ENCODE results near the gene ZDHHC16. TPM values are rescaled to one million over a fixed set of nuclear protein-coding genes. Genes with fewer than 3 reads are reported as not detected.

The ZDHHC16 gene
- total RNA-seq, 1 donor from 2014 or later: 64.9 TPM

DNA sequence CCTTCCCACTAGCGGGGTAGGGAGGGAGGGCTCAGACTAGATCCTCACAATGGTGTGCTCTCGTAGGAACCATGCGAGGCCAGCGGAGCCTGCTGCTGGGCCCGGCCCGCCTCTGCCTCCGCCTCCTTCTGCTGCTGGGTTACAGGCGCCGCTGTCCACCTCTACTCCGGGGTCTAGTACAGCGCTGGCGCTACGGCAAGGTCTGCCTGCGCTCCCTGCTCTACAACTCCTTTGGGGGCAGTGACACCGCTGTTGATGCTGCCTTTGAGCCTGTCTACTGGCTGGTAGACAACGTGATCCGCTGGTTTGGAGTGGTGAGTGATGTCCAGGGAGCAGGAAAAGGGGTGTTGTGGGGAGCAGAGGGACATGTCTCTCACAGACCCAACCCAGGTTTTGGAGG is 5.6 kb downstream of the ZDHHC16 start:
- Mint-ChIP-seq H3K27ac (no peak overlapping the region), H3K4me1 (ENCODE audit: low read depth) (peaks cover 23% of the 10 kb centered on the region), H3K27me3 (no peaks in the 10 kb centered on the region), H3K9me3 (ENCODE audit: low read depth) (no peaks in the 10 kb centered on the region), H3K4me3 (ENCODE audit: low read depth) (no peak overlapping the region), H3K36me3 (ENCODE audit: insufficient read depth) (peaks cover 8% of the 10 kb centered on the region)
- TF ChIP-seq, protein P1, sequence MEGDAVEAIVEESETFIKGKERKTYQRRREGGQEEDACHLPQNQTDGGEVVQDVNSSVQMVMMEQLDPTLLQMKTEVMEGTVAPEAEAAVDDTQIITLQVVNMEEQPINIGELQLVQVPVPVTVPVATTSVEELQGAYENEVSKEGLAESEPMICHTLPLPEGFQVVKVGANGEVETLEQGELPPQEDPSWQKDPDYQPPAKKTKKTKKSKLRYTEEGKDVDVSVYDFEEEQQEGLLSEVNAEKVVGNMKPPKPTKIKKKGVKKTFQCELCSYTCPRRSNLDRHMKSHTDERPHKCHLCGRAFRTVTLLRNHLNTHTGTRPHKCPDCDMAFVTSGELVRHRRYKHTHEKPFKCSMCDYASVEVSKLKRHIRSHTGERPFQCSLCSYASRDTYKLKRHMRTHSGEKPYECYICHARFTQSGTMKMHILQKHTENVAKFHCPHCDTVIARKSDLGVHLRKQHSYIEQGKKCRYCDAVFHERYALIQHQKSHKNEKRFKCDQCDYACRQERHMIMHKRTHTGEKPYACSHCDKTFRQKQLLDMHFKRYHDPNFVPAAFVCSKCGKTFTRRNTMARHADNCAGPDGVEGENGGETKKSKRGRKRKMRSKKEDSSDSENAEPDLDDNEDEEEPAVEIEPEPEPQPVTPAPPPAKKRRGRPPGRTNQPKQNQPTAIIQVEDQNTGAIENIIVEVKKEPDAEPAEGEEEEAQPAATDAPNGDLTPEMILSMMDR (IDR thresholded peaks at IDR 0.05; ENCODE audit: unreplicated experiment): no peak
- no peak for DNase-seq (ENCODE audit: low spot score, unreplicated experiment)

DNA sequence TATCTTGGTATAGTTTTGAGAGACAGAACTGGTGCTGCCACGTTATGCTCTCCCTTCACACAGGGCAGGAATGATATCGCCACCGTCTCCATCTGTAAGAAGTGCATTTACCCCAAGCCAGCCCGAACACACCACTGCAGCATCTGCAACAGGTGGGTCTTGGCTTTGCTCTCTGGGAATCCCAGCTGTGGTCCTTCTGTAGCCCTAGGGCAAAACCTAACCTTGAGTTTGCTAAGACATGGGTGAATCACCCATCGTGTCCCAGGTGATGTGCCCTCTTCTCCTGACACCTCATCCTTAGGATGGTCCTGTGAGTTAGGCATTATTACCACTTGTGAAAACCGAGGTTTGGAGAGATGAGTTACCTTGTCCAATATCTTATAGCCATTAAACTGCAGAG is 6.4 kb downstream of the ZDHHC16 start:
- H3K4me3 Mint-ChIP-seq (ENCODE audit: low read depth): no peak overlapping the region

DNA sequence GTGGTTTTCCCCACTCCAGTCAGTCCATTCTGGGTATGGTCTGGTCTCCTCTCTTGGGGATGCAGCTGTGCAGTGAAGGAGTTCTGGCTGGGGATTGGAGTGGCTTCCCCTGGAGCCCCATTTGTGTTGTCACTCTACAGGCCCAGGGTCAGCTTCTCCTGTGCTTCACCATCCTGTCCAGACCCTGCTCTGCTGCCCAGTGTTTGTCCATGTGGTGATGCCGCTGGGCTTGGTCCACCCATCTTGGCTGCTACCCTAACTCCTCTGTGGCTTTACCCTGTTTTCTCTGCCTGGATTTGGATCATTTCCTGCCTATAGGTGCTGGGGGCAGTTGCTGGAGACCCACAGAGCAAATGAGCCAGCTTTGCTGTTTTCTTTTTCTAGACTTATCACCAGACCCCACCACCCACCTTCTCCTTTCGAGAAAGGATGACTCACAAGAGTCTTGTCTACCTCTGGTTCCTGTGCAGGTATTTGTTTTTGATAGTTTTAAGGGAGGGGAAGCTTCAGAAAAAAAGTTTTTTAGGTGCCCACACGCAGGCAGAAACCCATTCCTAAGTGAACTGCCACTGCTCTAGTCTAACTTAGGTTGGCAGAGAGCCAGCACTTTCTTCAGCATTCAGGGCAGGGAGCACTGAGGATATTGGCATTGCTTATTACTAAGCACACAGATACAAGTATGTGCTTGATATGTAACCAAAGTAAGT is 8.5 kb downstream of the ZDHHC16 start:
- Mint-ChIP-seq H3K27me3 (no peaks in the 10 kb centered on the region), H3K27ac (no peak overlapping the region), H3K36me3 (ENCODE audit: insufficient read depth) (peaks cover 20% of the 10 kb centered on the region), H3K9me3 (ENCODE audit: low read depth) (no peaks in the 10 kb centered on the region), H3K4me1 (ENCODE audit: low read depth) (peaks cover 6% of the 10 kb centered on the region), H3K4me3 (ENCODE audit: low read depth) (no peak overlapping the region)
- TF ChIP-seq, protein P1 (IDR thresholded peaks at IDR 0.05; ENCODE audit: unreplicated experiment): no peak
- DNase-seq (ENCODE audit: low spot score, unreplicated experiment): no peak

More for the DNA sequence above, 6.4 kb downstream of the ZDHHC16 start:
- no peak for DNase-seq (ENCODE audit: low spot score, unreplicated experiment)
- H3K27me3 Mint-ChIP-seq: no peaks in the 10 kb centered on the region
- TF ChIP-seq, protein P1 (IDR thresholded peaks at IDR 0.05; ENCODE audit: unreplicated experiment): no peak
- H3K9me3 Mint-ChIP-seq (ENCODE audit: low read depth): no peaks in the 10 kb centered on the region
- peaks cover 16% of the 10 kb centered on the region for H3K4me1 Mint-ChIP-seq (ENCODE audit: low read depth)
- H3K27ac Mint-ChIP-seq: no peak overlapping the region
- peaks cover 12% of the 10 kb centered on the region for H3K36me3 Mint-ChIP-seq (ENCODE audit: insufficient read depth)

DNA sequence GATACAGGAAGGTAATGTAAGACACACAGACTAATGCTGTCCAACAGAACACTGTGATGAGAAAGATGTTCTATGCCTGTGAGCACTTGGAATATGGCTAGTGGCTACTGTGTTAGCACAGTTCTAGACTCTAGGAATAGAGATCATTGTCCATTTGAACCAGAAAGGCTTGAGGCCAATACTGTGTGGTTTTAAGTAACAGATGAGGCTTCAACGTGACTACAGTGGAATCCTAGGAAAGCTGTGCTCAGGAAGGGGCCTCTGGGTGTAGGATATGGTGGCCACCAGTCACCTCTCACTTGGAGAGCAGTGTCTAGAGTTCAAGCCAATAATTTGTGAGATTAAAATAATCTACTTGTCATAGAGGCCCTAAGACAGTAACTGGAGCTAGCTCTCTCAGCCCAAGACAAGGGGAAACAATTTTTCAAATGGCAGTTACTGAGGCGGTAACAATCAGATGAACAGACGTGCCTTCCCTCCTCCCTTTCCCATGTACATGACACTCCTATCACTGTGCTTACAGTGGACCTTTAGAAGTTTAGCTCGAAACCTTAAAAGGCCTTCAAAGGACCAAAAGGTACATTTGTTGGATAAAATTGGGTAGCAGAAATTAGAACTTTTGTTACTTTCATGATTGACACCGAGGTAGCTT is 10.2 kb downstream of the ZDHHC16 start:
- Mint-ChIP-seq H3K4me3 (ENCODE audit: low read depth) (no peak overlapping the region), H3K27me3 (no peaks in the 10 kb centered on the region), H3K36me3 (ENCODE audit: insufficient read depth) (peaks cover 25% of the 10 kb centered on the region), H3K4me1 (ENCODE audit: low read depth) (no peaks in the 10 kb centered on the region), H3K9me3 (ENCODE audit: low read depth) (no peaks in the 10 kb centered on the region), H3K27ac (peak overlapping the region; percentile 10)
- TF ChIP-seq, protein P1 (IDR thresholded peaks at IDR 0.05; ENCODE audit: unreplicated experiment): no peak
- DNase-seq (ENCODE audit: low spot score, unreplicated experiment): no peak

DNA sequence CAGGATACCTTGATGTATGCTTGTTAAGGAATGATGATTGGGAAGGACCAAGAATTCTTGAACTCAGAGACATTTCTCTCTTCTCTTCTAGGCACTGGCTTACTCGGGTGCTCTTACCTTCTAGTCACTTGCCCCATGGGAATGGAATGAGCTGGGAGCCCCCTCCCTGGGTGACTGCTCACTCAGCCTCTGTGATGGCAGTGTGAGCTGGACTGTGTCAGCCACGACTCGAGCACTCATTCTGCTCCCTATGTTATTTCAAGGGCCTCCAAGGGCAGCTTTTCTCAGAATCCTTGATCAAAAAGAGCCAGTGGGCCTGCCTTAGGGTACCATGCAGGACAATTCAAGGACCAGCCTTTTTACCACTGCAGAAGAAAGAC is 10.7 kb downstream of the ZDHHC16 start:
- Mint-ChIP-seq H3K4me3 (ENCODE audit: low read depth) (no peak overlapping the region), H3K9me3 (ENCODE audit: low read depth) (no peaks in the 10 kb centered on the region), H3K36me3 (ENCODE audit: insufficient read depth) (peaks cover 25% of the 10 kb centered on the region), H3K4me1 (ENCODE audit: low read depth) (no peaks in the 10 kb centered on the region), H3K27ac (peak overlapping the region; percentile 10), H3K27me3 (no peaks in the 10 kb centered on the region)
- no peak for DNase-seq (ENCODE audit: low spot score, unreplicated experiment)
- TF ChIP-seq, protein P1 (IDR thresholded peaks at IDR 0.05; ENCODE audit: unreplicated experiment): no peak
